Measurements from ENCODE around the gene GPR156.

GPR156 gene

DNA sequence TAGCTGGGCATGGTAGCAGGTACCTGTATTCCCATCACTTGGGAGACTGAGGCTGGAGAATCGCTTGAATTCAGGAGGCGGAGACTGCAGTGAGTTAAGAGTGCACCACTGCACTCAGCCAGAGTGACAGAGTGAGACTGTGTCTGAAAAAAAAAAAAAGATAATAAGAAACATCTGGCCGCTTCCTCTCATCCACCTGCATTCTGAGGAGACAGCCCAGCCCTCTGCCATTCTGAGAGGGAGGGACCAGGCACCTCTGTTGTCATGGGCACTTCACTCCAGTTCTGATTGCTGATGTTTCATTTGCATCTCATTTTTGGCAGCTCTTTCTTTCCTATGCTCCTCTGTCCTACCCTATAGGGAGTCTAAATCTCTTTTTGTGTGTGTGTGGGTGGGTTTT, 154.4 kb downstream of the GPR156 start:
- in situ Hi-C loops (cut with MboI; ENCODE audit: low sequenced_read_pairs) = no loop called here

- in situ Hi-C loops (cut with MboI; ENCODE audit: low sequenced_read_pairs) = no loop called here
Measured at GRCh38 chr3:120129718-120130513, 155.1 kb downstream of the GPR156 start.

GRCh38 chr3:120129051-120129450, 156.0 kb downstream of the GPR156 start:
- in situ Hi-C loops (cut with MboI; ENCODE audit: low sequenced_read_pairs) = no loop called here

- in situ Hi-C loops (cut with MboI; ENCODE audit: low sequenced_read_pairs) = no loop called here
Measured at GRCh38 chr3:120125992-120126391, 159.0 kb downstream of the GPR156 start.

DNA sequence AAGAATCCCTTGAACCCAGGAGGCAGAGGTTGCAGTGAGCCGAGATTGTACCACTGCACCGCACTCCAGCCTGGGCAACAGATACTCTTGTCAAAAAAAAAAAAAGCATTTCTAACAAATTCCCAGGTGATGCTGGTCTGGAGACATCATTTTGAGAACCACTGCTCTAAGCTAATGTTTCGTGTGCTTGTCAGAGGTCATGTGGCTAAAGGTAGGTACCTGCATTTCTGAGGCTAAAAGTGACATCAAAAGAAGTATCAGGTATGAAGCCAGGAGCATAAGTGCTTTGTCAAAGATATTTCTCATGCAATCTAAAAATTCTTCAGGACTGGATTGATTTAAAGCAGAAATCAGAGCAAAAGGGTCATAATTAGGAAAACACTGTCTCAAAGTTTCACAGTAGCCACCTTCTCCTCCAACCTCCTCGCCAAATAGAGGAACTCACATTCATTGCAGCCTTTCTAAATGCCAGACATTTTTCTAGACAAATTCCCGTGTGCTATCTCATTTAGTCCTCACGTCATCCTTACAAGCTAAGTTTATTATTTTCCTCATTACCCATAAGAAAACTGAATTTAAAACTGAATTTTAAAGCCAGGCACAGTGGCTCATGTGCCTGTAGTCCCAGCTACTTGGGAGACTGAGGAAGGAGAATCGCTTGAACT, 165.0 kb downstream of the GPR156 start:
- in situ Hi-C loops (cut with MboI; ENCODE audit: low sequenced_read_pairs) = no loop called here
